ENCODE data around the gene KRT76. TPM values are rescaled to one million over a fixed set of nuclear protein-coding genes. Genes with fewer than 3 reads are reported as not detected.

Gene KRT76
- total RNA-seq, 1 experiment from 2014 or later: not detected

GRCh38 chr12:52760623-52761022, 16.5 kb downstream of the KRT76 start:
- no peaks in the 10 kb centered on the region for H3K9me3 ChIP-seq (ENCODE audit: control insufficient read depth, low read depth, low read length)
- TF ChIP-seq CTCF (conservative IDR thresholded peaks at IDR 0.05): no peak
- no peak overlapping the region for H2BK12ac ChIP-seq (ENCODE audit: insufficient read length, low read depth, low read length)
- no peak overlapping the region for H3K4ac ChIP-seq (ENCODE audit: low read depth, low read length)
- H2BK120ac ChIP-seq (ENCODE audit: low read depth, low read length, poor library complexity, severe bottlenecking): no peak overlapping the region
- no peak overlapping the region for H3T11ph ChIP-seq (ENCODE audit: low read length)
- H4K8ac ChIP-seq (replicated peaks; ENCODE audit: insufficient read length, low read depth, low read length): no peak overlapping the region
- no peak overlapping the region for H3K18ac ChIP-seq (ENCODE audit: insufficient read length, low read depth, low read length)
- no peaks in the 10 kb centered on the region for H3K4me1 ChIP-seq (ENCODE audit: insufficient read depth, low read length)
- H3K9me3 Mint-ChIP-seq: peaks cover 17 to 32% of the 10 kb centered on the region in 2 experiments
- no peak overlapping the region for H2AFZ ChIP-seq (ENCODE audit: low read length)
- H3K9ac ChIP-seq (ENCODE audit: extremely low read depth, insufficient read length, low read length): no peak overlapping the region
- no peak overlapping the region for H2BK5ac ChIP-seq (ENCODE audit: insufficient read length, low read length)
- no peak overlapping the region for H2BK15ac ChIP-seq (ENCODE audit: low read depth, low read length)
- no peaks in the 10 kb centered on the region for H3K79me1 ChIP-seq (ENCODE audit: insufficient read depth, low read depth, low read length, poor library complexity, severe bottlenecking)
- no peaks in the 10 kb centered on the region for H3K27me3 ChIP-seq (ENCODE audit: insufficient read depth, low read length)
- no peaks in the 10 kb centered on the region for H3K23me2 ChIP-seq (ENCODE audit: insufficient read length, low read depth, low read length, poor library complexity, severe bottlenecking)
- H3K56ac ChIP-seq (ENCODE audit: insufficient read length, low read depth, low read length): no peak overlapping the region
- no peak overlapping the region for H3K4me2 ChIP-seq (ENCODE audit: insufficient read depth, insufficient read length, low read length)
- no peak overlapping the region for H3K14ac ChIP-seq (ENCODE audit: insufficient read depth, low read length)
- peaks cover 14% of the 10 kb centered on the region for H3K27me3 Mint-ChIP-seq (ENCODE audit: low read depth)
- no peaks in the 10 kb centered on the region for H3K4me1 Mint-ChIP-seq
- H4K20me1 ChIP-seq (ENCODE audit: control insufficient read depth, insufficient read depth, insufficient read length): no peaks in the 10 kb centered on the region
- no peak overlapping the region for H3K27ac ChIP-seq (ENCODE audit: insufficient read length, low read depth, low read length)
- no peak overlapping the region for H3K23ac ChIP-seq (ENCODE audit: insufficient read length, low read depth, low read length)
- H3K36me3 Mint-ChIP-seq (ENCODE audit: insufficient read depth in 1 of 3, low read depth in 3 of 3): peaks cover 0 to 3% (median 0%) of the 10 kb centered on the region in 3 experiments; a peak in 1 of 7 replicates
- H4K91ac ChIP-seq (ENCODE audit: insufficient read length, low read depth, low read length): no peak overlapping the region
- no peaks in the 10 kb centered on the region for H3K79me2 ChIP-seq (ENCODE audit: insufficient read depth, low read length)
- no peak for DNase-seq
- no peak overlapping the region for H2BK20ac ChIP-seq (ENCODE audit: low read depth, low read length, poor library complexity, severe bottlenecking)
- H3K27ac Mint-ChIP-seq: no peak overlapping the region
- no peak overlapping the region for H4K5ac ChIP-seq (ENCODE audit: insufficient read length, low read depth, low read length)
- H3K4me3 Mint-ChIP-seq: no peak overlapping the region
- no peak overlapping the region for H2AK5ac ChIP-seq (ENCODE audit: insufficient read length, low read length)

All from H9 (cell line).